Measurements from ENCODE around the gene AAMP.

DNA sequence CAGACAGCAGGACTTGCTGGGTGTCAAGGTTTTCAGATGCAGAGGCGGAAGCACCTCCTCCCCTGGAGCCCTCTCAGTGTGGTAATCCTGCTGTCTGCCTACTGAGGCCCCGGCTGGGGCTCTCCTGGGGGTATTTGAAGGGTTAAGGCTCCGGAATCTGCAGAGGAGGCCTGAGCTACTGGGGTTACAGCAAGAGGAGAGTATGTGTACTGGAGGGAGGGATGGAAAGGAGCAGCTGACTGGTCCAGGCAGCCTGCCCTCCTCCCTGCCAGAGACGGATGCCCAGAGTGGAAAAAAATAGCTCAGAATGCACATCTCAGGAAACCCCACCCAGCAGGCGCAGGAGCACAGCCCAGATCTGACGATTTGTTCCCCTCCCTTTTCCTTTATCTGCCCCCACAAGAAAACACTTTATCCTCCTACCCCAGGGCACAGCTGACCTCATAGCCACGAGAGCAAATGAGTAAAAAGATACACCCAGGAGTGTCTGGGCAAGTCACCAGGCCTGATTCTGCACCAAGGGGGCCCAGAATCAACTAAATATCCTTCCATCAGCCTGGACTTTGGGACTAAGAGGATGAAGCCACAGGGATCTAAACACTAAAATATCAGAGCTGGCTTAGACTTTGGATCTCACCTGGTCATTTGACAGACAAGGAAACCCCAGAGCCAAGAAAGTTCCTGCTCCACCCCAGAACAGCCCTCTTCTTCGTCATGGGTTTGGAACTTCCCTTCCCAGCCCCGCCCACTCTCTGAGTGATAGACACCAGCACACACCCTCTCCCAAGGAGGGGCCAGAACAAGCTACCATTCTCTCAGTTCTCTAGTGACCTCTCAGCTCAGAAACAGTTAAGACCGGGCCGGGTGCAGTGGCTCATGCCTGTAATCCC, 16.9 kb upstream of the AAMP start:
- TF ChIP-seq, protein P1, sequence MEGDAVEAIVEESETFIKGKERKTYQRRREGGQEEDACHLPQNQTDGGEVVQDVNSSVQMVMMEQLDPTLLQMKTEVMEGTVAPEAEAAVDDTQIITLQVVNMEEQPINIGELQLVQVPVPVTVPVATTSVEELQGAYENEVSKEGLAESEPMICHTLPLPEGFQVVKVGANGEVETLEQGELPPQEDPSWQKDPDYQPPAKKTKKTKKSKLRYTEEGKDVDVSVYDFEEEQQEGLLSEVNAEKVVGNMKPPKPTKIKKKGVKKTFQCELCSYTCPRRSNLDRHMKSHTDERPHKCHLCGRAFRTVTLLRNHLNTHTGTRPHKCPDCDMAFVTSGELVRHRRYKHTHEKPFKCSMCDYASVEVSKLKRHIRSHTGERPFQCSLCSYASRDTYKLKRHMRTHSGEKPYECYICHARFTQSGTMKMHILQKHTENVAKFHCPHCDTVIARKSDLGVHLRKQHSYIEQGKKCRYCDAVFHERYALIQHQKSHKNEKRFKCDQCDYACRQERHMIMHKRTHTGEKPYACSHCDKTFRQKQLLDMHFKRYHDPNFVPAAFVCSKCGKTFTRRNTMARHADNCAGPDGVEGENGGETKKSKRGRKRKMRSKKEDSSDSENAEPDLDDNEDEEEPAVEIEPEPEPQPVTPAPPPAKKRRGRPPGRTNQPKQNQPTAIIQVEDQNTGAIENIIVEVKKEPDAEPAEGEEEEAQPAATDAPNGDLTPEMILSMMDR (IDR thresholded peaks at IDR 0.05; ENCODE audit: low read depth, low read length) = no peak
- TF ChIP-seq POLR2A (IDR thresholded peaks at IDR 0.05; ENCODE audit: extremely low read depth, insufficient read length) = peak; percentile 19

Measured in NB4 (cell line).